Esophagus squamous epithelium (tissue), 4 donors: ENCODE measurements around the gene ACER3.

ENCODE experiments used
- POLR2A ChIP-seq, 4 donors: fragments of 450-650 bp; IDR thresholded peaks; one replicate each; pipeline ENCODE4 v1.6.1; 2017; ENCODE audit warnings: antibody characterized with exemption in 4 of 4, mild to moderate bottlenecking in 4 of 4, moderate library complexity in 3 of 4
- TF ChIP-seq, protein P1 (sequence below), 6 experiments: fragments of 450-650 bp in 4 of 6; fragments of 200-600 bp in 2 of 6; sonication (generic) in 2 of 6; IDR thresholded peaks; one replicate each; pipeline ENCODE4 v1.5.1; 2016 to 2019; ENCODE audit warnings: antibody characterized with exemption in 6 of 6, mild to moderate bottlenecking in 4 of 6, moderate library complexity in 4 of 6

DNA sequence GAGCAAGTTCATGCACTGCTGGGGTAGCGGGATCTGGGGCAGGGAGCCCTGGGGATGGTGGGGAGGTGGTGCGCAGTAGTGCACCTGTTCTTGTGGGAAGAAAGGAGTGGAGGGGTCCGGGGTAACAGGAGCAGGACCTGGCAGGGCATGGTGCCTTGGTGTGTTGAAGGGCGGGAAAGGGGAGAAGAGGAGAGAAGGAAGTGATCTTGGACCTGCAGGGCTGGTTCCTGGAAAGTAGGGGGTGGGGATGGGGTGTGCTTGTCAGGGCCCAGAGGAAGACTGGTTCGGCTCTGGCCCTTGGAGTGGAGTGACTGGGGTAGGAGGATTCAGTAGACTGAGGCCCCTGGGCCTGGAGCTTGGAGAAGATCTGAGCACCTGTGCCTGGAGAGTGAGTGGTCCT lies 195.2 kb downstream of the ACER3 start:
- TF ChIP-seq, protein P1, sequence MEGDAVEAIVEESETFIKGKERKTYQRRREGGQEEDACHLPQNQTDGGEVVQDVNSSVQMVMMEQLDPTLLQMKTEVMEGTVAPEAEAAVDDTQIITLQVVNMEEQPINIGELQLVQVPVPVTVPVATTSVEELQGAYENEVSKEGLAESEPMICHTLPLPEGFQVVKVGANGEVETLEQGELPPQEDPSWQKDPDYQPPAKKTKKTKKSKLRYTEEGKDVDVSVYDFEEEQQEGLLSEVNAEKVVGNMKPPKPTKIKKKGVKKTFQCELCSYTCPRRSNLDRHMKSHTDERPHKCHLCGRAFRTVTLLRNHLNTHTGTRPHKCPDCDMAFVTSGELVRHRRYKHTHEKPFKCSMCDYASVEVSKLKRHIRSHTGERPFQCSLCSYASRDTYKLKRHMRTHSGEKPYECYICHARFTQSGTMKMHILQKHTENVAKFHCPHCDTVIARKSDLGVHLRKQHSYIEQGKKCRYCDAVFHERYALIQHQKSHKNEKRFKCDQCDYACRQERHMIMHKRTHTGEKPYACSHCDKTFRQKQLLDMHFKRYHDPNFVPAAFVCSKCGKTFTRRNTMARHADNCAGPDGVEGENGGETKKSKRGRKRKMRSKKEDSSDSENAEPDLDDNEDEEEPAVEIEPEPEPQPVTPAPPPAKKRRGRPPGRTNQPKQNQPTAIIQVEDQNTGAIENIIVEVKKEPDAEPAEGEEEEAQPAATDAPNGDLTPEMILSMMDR (IDR thresholded peaks at IDR 0.05): no peak
- TF ChIP-seq POLR2A (IDR thresholded peaks at IDR 0.05): no peak
